Measurements from ENCODE around the gene PRDX5.

GRCh38 chr11:64327993-64328392, 10.1 kb downstream of the PRDX5 start:
- TF ChIP-seq ZNF140 (tag by site-specific recombination; IDR thresholded peaks at IDR 0.05) (no peak), ZBTB17 (tag by site-specific recombination; IDR thresholded peaks at IDR 0.05) (no peak), ZBTB26 (tag by site-specific recombination; optimal IDR thresholded peaks at IDR 0.05) (no peak), ZNF146 (tag by site-specific recombination; IDR thresholded peaks at IDR 0.05) (no peak), CTCF (tag by site-specific recombination; IDR thresholded peaks at IDR 0.05) (no peak), ZNF747 (tag by site-specific recombination; IDR thresholded peaks at IDR 0.05) (no peak), ZNF558 (tag by site-specific recombination; IDR thresholded peaks at IDR 0.05) (no peak), MEIS1 (CRISPR knock-in tag; IDR thresholded peaks at IDR 0.05; ENCODE audit: borderline replicate concordance) (no peak), ZNF501 (tag by site-specific recombination; IDR thresholded peaks at IDR 0.05) (no peak), ZNF596 (tag by site-specific recombination; IDR thresholded peaks at IDR 0.05) (no peak)
- TF ChIP-seq, protein P1, sequence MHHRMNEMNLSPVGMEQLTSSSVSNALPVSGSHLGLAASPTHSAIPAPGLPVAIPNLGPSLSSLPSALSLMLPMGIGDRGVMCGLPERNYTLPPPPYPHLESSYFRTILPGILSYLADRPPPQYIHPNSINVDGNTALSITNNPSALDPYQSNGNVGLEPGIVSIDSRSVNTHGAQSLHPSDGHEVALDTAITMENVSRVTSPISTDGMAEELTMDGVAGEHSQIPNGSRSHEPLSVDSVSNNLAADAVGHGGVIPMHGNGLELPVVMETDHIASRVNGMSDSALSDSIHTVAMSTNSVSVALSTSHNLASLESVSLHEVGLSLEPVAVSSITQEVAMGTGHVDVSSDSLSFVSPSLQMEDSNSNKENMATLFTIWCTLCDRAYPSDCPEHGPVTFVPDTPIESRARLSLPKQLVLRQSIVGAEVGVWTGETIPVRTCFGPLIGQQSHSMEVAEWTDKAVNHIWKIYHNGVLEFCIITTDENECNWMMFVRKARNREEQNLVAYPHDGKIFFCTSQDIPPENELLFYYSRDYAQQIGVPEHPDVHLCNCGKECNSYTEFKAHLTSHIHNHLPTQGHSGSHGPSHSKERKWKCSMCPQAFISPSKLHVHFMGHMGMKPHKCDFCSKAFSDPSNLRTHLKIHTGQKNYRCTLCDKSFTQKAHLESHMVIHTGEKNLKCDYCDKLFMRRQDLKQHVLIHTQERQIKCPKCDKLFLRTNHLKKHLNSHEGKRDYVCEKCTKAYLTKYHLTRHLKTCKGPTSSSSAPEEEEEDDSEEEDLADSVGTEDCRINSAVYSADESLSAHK (tag by site-specific recombination; IDR thresholded peaks at IDR 0.05), result no peak
- TF ChIP-seq, protein P2, sequence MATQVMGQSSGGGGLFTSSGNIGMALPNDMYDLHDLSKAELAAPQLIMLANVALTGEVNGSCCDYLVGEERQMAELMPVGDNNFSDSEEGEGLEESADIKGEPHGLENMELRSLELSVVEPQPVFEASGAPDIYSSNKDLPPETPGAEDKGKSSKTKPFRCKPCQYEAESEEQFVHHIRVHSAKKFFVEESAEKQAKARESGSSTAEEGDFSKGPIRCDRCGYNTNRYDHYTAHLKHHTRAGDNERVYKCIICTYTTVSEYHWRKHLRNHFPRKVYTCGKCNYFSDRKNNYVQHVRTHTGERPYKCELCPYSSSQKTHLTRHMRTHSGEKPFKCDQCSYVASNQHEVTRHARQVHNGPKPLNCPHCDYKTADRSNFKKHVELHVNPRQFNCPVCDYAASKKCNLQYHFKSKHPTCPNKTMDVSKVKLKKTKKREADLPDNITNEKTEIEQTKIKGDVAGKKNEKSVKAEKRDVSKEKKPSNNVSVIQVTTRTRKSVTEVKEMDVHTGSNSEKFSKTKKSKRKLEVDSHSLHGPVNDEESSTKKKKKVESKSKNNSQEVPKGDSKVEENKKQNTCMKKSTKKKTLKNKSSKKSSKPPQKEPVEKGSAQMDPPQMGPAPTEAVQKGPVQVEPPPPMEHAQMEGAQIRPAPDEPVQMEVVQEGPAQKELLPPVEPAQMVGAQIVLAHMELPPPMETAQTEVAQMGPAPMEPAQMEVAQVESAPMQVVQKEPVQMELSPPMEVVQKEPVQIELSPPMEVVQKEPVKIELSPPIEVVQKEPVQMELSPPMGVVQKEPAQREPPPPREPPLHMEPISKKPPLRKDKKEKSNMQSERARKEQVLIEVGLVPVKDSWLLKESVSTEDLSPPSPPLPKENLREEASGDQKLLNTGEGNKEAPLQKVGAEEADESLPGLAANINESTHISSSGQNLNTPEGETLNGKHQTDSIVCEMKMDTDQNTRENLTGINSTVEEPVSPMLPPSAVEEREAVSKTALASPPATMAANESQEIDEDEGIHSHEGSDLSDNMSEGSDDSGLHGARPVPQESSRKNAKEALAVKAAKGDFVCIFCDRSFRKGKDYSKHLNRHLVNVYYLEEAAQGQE (tag by site-specific recombination; IDR thresholded peaks at IDR 0.05), result no peak
- TF ChIP-seq, protein P3, sequence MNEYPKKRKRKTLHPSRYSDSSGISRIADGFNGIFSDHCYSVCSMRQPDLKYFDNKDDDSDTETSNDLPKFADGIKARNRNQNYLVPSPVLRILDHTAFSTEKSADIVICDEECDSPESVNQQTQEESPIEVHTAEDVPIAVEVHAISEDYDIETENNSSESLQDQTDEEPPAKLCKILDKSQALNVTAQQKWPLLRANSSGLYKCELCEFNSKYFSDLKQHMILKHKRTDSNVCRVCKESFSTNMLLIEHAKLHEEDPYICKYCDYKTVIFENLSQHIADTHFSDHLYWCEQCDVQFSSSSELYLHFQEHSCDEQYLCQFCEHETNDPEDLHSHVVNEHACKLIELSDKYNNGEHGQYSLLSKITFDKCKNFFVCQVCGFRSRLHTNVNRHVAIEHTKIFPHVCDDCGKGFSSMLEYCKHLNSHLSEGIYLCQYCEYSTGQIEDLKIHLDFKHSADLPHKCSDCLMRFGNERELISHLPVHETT (tag by site-specific recombination; IDR thresholded peaks at IDR 0.05), result no peak
- TF ChIP-seq, protein P4, sequence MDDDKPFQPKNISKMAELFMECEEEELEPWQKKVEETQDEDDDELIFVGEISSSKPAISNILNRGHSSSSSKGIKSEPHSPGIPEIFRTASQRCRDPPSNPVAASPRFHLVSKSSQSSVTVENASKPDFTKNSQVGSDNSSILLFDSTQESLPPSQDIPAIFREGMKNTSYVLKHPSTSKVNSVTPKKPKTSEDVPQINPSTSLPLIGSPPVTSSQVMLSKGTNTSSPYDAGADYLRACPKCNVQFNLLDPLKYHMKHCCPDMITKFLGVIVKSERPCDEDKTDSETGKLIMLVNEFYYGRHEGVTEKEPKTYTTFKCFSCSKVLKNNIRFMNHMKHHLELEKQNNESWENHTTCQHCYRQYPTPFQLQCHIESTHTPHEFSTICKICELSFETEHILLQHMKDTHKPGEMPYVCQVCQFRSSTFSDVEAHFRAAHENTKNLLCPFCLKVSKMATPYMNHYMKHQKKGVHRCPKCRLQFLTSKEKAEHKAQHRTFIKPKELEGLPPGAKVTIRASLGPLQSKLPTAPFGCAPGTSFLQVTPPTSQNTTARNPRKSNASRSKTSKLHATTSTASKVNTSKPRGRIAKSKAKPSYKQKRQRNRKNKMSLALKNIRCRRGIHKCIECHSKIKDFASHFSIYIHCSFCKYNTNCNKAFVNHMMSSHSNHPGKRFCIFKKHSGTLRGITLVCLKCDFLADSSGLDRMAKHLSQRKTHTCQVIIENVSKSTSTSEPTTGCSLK (tag by site-specific recombination; IDR thresholded peaks at IDR 0.05), result no peak

Measured in HEK293 (cell line).